ENCODE measurements around the gene KANK4. TPM values are rescaled to one million over a fixed set of nuclear protein-coding genes. Genes with fewer than 3 reads are reported as not detected.

Gene KANK4
- total RNA-seq, 2 experiments from 2014 or later: not detected

- no peaks in the 10 kb centered on the region for H3K4me1 ChIP-seq (ENCODE audit: insufficient read depth, low read length, poor library complexity, severe bottlenecking)
- no TSS peak for BruUV-seq (replicated peaks)
- no peaks in the 10 kb centered on the region for H4K20me1 ChIP-seq (ENCODE audit: insufficient read depth, low read length)
- no peaks in the 10 kb centered on the region for H3K36me3 ChIP-seq (ENCODE audit: insufficient read depth, low read length)
- H3K9me2 ChIP-seq (ENCODE audit: insufficient read depth, low read length): no peaks in the 10 kb centered on the region
- no peak overlapping the region for H3K27ac ChIP-seq (ENCODE audit: low read depth, low read length, poor library complexity, severe bottlenecking)
- no peak for TF ChIP-seq EZH2phosphoT487 (IDR thresholded peaks at IDR 0.05; ENCODE audit: borderline replicate concordance, low read depth, low read length)
- no peak for TF ChIP-seq CTCF (conservative IDR thresholded peaks at IDR 0.05; ENCODE audit: low read length)
- H3K9me3 ChIP-seq (ENCODE audit: low read length): peaks cover 7% of the 10 kb centered on the region; the same call in 1 of the 2 replicates
- no peak overlapping the region for H2AFZ ChIP-seq (ENCODE audit: low read length)
- ChIA-PET POLR2A (interaction anchor here (0.7 kb wide), 1 partner anchor 825 kb away, joined by 3 read pairs; no protein-coding TSS in a partner anchor), CTCF (ENCODE audit: unreplicated experiment) (no interaction called here)
- no peaks in the 10 kb centered on the region for H3K79me2 ChIP-seq (ENCODE audit: insufficient read depth, low read depth, low read length)
- intact Hi-C loops (cut with micrococcal nuclease; ENCODE audit: unreplicated experiment): no loop called here
- DNase-seq (ENCODE audit: low spot score): no peak
- no peak overlapping the region for H3K4me2 ChIP-seq (ENCODE audit: low read length)
- H3K4me3 ChIP-seq (ENCODE audit: low read depth, low read length, poor library complexity, severe bottlenecking): no peak overlapping the region
Observed at GRCh38 chr1:62208087-62208486, 111.1 kb downstream of the KANK4 start.

DNA sequence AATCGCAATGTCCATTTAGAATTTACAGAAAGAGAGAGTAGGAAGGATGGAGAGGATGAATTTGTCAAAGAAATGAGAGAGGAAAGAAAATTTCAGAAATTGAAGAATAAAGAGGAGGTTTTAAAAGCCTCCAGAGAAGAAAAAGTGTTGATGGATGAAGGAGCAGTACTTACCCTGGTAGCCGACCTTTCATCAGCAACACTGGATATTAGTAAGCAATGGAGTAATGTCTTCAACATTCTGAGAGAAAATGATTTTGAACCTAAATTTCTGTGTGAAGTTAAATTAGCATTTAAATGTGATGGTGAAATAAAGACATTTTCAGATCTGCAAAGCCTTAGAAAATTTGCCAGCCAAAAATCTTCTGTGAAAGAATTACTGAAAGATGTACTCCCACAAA, 112.0 kb downstream of the KANK4 start:
- no peaks in the 10 kb centered on the region for H3K4me1 ChIP-seq (ENCODE audit: insufficient read depth, low read length, poor library complexity, severe bottlenecking)
- DNase-seq (ENCODE audit: low spot score): no peak
- BruUV-seq (replicated peaks): no TSS peak
- intact Hi-C loops (cut with micrococcal nuclease; ENCODE audit: unreplicated experiment): no loop called here
- no peaks in the 10 kb centered on the region for H3K36me3 ChIP-seq (ENCODE audit: insufficient read depth, low read length)
- no peak overlapping the region for H2AFZ ChIP-seq (ENCODE audit: low read length)
- ChIA-PET POLR2A (no interaction called here), CTCF (ENCODE audit: unreplicated experiment) (no interaction called here)
- TF ChIP-seq CTCF (conservative IDR thresholded peaks at IDR 0.05; ENCODE audit: low read length) (no peak), EZH2phosphoT487 (IDR thresholded peaks at IDR 0.05; ENCODE audit: borderline replicate concordance, low read depth, low read length) (no peak)
- no peak overlapping the region for H3K4me3 ChIP-seq (ENCODE audit: low read depth, low read length, poor library complexity, severe bottlenecking)
- H4K20me1 ChIP-seq (ENCODE audit: insufficient read depth, low read length): no peaks in the 10 kb centered on the region
- no peak overlapping the region for H3K4me2 ChIP-seq (ENCODE audit: low read length)
- H3K27ac ChIP-seq (ENCODE audit: low read depth, low read length, poor library complexity, severe bottlenecking): no peak overlapping the region
- peaks cover 7% of the 10 kb centered on the region; the same call in 1 of the 2 replicates for H3K9me3 ChIP-seq (ENCODE audit: low read length)
- no peaks in the 10 kb centered on the region for H3K79me2 ChIP-seq (ENCODE audit: insufficient read depth, low read depth, low read length)
- no peaks in the 10 kb centered on the region for H3K9me2 ChIP-seq (ENCODE audit: insufficient read depth, low read length)

GRCh38 chr1:62198781-62199125, 120.5 kb downstream of the KANK4 start:
- no TSS peak for BruUV-seq (replicated peaks)
- Histone ChIP-seq H3K79me2 (ENCODE audit: insufficient read depth, low read depth, low read length) (no peaks in the 10 kb centered on the region), H3K9me3 (ENCODE audit: low read length) (no peaks in the 10 kb centered on the region), H3K36me3 (ENCODE audit: insufficient read depth, low read length) (no peaks in the 10 kb centered on the region), H3K9me2 (ENCODE audit: insufficient read depth, low read length) (no peaks in the 10 kb centered on the region), H3K4me3 (ENCODE audit: low read depth, low read length, poor library complexity, severe bottlenecking) (no peak overlapping the region), H4K20me1 (ENCODE audit: insufficient read depth, low read length) (no peaks in the 10 kb centered on the region), H3K27ac (ENCODE audit: low read depth, low read length, poor library complexity, severe bottlenecking) (no peak overlapping the region), H3K4me1 (ENCODE audit: insufficient read depth, low read length, poor library complexity, severe bottlenecking) (no peaks in the 10 kb centered on the region), H3K4me2 (ENCODE audit: low read length) (no peak overlapping the region), H2AFZ (ENCODE audit: low read length) (no peak overlapping the region)
- CTCF ChIA-PET (ENCODE audit: unreplicated experiment): no interaction called here
- intact Hi-C loops (cut with micrococcal nuclease; ENCODE audit: unreplicated experiment): no loop called here
- DNase-seq (ENCODE audit: low spot score): no peak
- TF ChIP-seq EZH2phosphoT487 (IDR thresholded peaks at IDR 0.05; ENCODE audit: borderline replicate concordance, low read depth, low read length) (no peak), CTCF (conservative IDR thresholded peaks at IDR 0.05; ENCODE audit: low read length) (no peak)
- POLR2A ChIA-PET: no interaction called here
